Measurements from ENCODE around the gene DKK3.

DNA sequence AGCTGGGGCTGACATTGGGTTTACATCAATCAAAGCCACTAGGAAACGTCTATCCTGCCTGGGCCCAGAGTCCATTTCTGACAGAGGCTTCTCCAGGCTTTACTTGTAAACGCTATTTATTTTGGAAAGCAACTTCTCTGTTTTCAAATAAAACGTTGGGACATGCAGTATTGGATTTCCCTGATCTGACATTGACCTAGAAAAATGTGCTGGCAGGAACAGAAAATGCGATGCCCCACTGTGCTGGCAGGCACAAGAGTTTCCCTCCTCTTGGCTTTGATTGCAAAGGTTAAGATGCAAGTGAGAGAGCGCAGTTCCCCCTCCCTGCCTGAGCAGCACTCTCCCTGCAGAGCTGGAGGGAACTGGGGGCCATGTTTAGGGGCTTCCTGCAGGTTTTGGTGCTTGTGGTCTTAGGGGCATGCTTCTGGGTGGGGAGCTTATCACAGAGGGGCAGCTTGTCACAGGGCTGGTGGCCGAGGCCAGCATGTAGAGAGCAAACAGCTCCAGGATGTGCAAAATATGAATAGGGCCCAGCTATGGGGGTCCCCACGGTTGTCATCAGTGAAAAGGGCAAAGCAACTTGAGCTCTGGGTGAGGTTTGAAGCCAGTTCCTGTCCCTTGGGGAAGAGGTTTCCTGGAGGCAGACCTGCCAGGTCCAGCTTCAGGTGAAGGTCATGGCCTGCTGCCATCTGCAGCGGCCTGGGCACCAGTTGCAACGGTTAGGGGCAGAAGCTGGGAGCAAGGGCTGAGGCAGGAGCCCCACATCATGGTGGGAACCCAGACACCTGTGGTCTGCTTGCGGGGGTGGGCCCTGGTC, 42.3 kb upstream of the DKK3 start:
- TF ChIP-seq ZNF331 (CRISPR knock-in tag; IDR thresholded peaks at IDR 0.05; ENCODE audit: low read depth) = no peak
- TF ChIP-seq, protein P1, sequence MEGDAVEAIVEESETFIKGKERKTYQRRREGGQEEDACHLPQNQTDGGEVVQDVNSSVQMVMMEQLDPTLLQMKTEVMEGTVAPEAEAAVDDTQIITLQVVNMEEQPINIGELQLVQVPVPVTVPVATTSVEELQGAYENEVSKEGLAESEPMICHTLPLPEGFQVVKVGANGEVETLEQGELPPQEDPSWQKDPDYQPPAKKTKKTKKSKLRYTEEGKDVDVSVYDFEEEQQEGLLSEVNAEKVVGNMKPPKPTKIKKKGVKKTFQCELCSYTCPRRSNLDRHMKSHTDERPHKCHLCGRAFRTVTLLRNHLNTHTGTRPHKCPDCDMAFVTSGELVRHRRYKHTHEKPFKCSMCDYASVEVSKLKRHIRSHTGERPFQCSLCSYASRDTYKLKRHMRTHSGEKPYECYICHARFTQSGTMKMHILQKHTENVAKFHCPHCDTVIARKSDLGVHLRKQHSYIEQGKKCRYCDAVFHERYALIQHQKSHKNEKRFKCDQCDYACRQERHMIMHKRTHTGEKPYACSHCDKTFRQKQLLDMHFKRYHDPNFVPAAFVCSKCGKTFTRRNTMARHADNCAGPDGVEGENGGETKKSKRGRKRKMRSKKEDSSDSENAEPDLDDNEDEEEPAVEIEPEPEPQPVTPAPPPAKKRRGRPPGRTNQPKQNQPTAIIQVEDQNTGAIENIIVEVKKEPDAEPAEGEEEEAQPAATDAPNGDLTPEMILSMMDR (conservative IDR thresholded peaks at IDR 0.05; ENCODE audit: low read depth in 2 of 2) = no peak
- TF ChIP-seq JUNB (IDR thresholded peaks at IDR 0.05; ENCODE audit: unreplicated experiment) = no peak
- TF ChIP-seq EZH2 (IDR thresholded peaks at IDR 0.05; ENCODE audit: low read depth, unreplicated experiment) = no peak
